Epithelial cell of esophagus (primary cell): Measurements from ENCODE around the gene TTC38.

ENCODE experiments used
- DNase-seq: peaks from one replicate; pipeline ENCODE4 v3.0.0; 2010; ENCODE audit warnings: low read depth
- H3K4me3 ChIP-seq: 2 replicates; pipeline ENCODE4 v1.5.1; 2011; ENCODE audit warnings: mild to moderate bottlenecking, low read length, control low read depth
- TF ChIP-seq, protein P1 (sequence below): IDR thresholded peaks from 2 replicates; pipeline ENCODE4 v1.5.1; 2011; ENCODE audit warnings: low read depth, mild to moderate bottlenecking, low read length, control low read depth, inconsistent platforms; ENCODE audit not compliant: insufficient read depth; ENCODE audit errors: missing control alignments

Gene TTC38

DNA sequence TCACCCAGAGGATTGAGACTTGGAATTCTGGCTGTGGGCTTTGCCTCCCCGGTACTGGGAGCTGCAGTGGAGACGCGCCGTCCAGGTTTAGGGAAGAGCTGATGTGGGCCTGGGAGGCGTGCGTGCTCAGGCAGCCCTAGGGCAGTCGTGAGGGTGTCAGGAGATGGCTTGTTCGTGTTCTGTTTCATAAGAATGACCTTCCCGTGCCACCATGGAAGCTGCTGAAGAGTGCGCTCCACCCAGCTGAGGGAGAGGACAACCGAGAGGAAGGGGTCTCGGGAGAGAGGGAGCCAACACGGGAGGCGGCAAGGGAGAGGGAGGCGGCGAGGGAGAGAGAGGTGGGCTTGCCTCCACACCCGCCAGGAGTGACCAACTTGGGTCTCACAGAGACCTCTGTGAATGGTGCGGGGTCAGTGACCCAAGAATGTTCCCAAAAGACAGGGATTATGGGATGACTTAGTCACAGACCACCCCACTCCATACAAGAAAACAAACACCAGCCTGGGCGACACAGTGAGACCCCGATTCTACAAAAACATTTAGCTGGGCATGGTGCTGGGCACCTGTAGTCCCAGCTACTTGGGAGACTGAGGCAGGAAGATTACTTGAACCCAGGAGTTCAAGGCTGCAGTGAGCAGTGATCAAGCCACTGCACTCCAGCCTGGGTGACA, 53.0 kb downstream of the TTC38 start:
- H3K4me3 ChIP-seq: no peak overlapping the region
- no peak for DNase-seq
- TF ChIP-seq, protein P1, sequence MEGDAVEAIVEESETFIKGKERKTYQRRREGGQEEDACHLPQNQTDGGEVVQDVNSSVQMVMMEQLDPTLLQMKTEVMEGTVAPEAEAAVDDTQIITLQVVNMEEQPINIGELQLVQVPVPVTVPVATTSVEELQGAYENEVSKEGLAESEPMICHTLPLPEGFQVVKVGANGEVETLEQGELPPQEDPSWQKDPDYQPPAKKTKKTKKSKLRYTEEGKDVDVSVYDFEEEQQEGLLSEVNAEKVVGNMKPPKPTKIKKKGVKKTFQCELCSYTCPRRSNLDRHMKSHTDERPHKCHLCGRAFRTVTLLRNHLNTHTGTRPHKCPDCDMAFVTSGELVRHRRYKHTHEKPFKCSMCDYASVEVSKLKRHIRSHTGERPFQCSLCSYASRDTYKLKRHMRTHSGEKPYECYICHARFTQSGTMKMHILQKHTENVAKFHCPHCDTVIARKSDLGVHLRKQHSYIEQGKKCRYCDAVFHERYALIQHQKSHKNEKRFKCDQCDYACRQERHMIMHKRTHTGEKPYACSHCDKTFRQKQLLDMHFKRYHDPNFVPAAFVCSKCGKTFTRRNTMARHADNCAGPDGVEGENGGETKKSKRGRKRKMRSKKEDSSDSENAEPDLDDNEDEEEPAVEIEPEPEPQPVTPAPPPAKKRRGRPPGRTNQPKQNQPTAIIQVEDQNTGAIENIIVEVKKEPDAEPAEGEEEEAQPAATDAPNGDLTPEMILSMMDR: no peak

DNA sequence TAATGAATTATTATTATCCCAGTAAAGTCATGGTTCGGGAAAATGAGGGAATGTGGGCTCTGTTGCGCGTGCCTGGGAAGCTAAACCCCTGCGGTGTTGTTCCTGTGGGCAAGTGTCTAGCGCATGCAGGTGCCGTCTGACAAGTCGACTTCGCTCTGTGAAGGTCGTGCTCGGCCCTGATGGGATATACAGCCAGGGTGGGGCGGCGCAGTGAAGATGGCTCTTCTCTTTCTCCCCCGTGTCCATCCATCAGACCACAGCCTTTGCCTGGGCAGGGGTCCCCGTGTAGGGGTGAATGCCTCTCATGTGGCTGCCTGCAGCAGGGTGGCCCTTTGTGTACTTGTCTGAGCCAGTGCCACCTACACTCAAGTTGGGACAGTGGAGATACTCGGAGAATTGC, 54.9 kb downstream of the TTC38 start:
- no peak overlapping the region for H3K4me3 ChIP-seq
- DNase-seq: no peak
- TF ChIP-seq, protein P1: no peak

DNA sequence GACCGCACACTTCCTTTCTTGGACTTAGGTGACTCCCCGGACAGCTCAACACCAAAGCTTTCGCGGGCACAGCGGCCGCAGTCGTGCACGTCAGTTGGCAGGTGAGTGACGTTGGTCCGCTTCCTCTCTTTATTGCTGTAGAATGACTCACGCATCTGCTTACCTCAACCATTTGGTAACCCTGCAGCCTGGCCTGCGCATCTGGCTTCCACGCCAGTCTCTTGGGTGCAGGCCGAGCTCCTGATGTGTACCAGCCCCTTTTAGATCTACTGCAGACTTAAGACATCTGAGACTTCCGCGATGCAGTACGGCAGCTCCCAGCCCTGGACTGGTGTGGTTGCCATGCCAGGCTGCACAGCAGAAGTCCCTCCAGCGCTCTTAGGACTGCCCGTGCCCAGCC, 55.4 kb downstream of the TTC38 start:
- peak; percentile 65 for DNase-seq
- TF ChIP-seq, protein P1: no peak
- no peak overlapping the region for H3K4me3 ChIP-seq

DNA sequence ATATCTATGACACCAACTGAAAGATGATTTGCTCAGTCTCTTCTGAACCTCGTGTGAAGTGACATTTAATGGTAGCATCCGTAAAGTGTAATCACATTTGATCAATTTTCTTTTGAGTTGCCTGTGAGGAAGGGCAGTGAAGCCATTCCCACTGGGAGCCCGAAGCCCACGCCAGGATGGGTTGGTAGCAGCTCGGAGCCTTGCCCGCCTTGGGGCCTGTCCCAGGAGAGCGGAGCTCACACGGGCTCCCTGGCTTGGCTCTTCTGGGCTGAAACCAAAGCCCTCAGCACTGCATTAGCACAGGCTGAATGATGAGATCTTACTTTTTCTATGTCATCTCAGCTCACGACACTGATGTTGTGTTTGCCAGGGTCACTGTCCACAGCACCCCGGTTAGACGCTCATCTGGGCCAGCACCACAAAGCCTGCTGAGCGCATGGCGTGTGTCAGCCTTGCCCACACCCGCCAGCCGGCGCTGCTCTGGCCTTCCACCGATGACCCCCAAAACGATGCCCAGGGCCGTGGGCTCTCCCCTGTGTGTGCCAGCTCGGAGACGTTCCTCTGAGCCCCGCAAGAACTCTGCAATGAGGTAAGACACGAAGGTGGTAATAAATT, 58.4 kb downstream of the TTC38 start:
- TF ChIP-seq, protein P1: no peak
- no peak overlapping the region for H3K4me3 ChIP-seq
- no peak for DNase-seq

DNA sequence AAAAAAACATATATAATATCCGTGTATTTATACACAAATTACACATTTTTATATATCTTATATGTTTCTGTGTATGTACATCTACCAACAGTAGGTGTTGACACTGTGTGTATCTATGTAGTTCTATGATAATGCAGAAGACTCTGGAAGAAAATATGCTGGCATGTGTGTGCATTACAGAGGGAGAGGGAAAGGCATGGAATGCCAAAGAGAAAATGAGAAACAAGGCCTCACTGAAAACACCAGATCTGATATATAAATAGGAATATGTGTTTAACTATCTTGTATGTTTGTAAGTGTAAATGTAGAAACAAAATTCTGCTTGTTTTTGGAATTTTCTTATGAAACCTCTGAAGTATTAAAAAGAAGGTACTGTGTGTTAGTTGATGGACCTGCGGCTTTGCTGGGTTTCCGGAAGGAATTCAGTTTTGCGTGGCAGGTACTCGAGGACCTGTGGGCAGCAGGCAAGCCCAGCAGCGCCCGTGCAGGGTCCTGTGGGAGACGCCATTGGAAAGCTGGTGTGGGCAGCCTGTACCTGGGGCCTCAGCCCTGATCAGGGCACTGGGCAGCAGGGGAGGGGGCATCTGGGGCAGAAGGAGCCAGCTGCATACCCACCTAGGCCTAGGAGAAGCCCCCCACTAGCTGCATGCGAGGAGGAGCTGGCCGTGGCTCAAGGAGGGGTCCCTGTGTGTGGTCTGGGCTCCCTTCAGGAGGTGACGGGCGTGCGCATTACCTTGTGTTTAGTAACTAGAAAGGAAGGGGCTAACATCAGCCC, 60.1 kb downstream of the TTC38 start:
- TF ChIP-seq, protein P1: no peak
- no peak for DNase-seq
- H3K4me3 ChIP-seq: no peak overlapping the region

DNA sequence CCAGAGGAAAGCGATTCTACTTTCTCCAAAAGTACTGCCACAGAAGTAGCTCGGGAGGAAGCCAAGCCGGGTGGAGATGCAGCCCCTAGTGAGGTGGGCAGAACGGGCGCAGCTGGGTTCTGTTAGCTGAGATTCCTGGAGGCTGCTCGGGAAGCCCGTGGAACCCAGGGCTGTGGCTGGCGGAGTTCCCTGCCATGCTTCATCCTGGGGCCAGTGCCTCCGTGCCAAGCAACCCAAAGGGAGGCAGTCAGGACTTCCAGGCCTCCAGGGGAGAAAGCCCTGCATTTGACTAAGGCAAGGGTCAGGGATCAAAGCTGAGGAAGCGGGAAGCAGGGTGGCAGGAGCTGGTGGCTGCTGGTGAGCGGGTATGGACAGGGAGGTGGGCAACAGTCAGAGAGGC, 61.0 kb downstream of the TTC38 start:
- no peak overlapping the region for H3K4me3 ChIP-seq
- TF ChIP-seq, protein P1: no peak
- no peak for DNase-seq

DNA sequence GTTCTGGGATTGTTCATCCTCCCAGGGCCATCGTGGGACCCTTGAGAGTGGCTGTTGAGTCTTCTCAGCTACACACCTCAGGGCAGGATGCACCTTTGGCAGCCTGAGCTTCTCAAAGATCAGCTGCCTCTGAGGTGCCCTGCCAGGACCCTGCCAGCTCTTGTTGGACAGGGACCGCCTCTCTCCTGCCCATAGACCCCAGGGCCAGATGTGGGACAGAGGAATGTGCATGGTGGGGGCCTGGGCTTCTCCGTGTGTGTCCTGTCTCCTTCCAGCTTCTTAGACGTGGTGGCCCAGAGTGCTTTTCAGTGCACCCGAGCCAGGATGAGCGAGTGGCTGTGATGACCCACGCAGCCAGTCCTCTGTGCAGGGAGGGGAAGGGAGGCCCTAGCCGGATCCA, 61.8 kb downstream of the TTC38 start:
- TF ChIP-seq, protein P1: no peak
- no peak for DNase-seq
- H3K4me3 ChIP-seq: no peak overlapping the region
